GM06990 (cell line): ENCODE results near the gene L3MBTL3.

Experiments
- DNase-seq: peaks from one replicate; pipeline ENCODE4 v3.0.0-alpha.2; 2011; ENCODE audit not compliant: insufficient read length; ENCODE audit errors: extremely low read depth
- H3K27me3 ChIP-seq: replicated peaks from 2 replicates; pipeline ENCODE4 v1.6.0; 2011; ENCODE audit warnings: low read length; ENCODE audit not compliant: control insufficient read depth, insufficient read depth
- H3K36me3 ChIP-seq: 2 replicates; pipeline ENCODE4 v1.5.1; 2011; ENCODE audit warnings: low read length; ENCODE audit not compliant: control insufficient read depth, insufficient read depth
- H3K4me3 ChIP-seq: replicated peaks from 2 replicates; pipeline ENCODE4 v1.5.1; 2011; ENCODE audit warnings: low read depth, mild to moderate bottlenecking, control low read depth, low read length
- TF ChIP-seq, protein P1 (sequence below): IDR thresholded peaks from 2 replicates; pipeline ENCODE4 v1.5.1; 2011; ENCODE audit warnings: low read length, control low read depth, mild to moderate bottlenecking, inconsistent platforms; ENCODE audit not compliant: insufficient read depth, poor library complexity, severe bottlenecking

Gene L3MBTL3

GRCh38 chr6:130035211-130035610, 16.8 kb downstream of the L3MBTL3 start:
- H3K27me3 ChIP-seq: no peaks in the 10 kb centered on the region
- TF ChIP-seq, protein P1, sequence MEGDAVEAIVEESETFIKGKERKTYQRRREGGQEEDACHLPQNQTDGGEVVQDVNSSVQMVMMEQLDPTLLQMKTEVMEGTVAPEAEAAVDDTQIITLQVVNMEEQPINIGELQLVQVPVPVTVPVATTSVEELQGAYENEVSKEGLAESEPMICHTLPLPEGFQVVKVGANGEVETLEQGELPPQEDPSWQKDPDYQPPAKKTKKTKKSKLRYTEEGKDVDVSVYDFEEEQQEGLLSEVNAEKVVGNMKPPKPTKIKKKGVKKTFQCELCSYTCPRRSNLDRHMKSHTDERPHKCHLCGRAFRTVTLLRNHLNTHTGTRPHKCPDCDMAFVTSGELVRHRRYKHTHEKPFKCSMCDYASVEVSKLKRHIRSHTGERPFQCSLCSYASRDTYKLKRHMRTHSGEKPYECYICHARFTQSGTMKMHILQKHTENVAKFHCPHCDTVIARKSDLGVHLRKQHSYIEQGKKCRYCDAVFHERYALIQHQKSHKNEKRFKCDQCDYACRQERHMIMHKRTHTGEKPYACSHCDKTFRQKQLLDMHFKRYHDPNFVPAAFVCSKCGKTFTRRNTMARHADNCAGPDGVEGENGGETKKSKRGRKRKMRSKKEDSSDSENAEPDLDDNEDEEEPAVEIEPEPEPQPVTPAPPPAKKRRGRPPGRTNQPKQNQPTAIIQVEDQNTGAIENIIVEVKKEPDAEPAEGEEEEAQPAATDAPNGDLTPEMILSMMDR: no peak
- no peak for DNase-seq
- no peaks in the 10 kb centered on the region for H3K36me3 ChIP-seq
- H3K4me3 ChIP-seq: no peak overlapping the region

- no peaks in the 10 kb centered on the region for H3K27me3 ChIP-seq
- DNase-seq: no peak
- no peaks in the 10 kb centered on the region for H3K36me3 ChIP-seq
- TF ChIP-seq, protein P1: peak; percentile 45
- H3K4me3 ChIP-seq: no peak overlapping the region
These were observed 18.9 kb downstream of the L3MBTL3 start for GRCh38 chr6:130037207-130037811.

DNA sequence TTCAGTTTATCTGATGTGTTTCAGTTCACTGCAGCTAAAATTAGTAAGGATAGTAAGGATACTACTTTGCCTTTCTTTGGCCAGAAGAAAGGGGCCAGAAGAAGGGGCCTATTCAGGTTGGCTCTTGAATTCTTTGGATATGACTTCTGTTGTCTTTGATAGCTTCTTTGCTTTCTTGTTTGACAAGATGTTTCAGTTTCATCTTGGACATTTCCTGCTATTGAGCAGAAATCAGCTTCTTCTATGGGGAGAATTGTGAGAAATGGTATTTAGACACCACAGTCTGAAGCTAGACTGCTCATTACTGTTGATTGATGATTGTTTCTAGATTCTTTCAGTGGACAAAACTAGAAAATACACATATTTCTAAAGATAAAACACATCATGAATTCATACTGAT, 23.2 kb downstream of the L3MBTL3 start:
- TF ChIP-seq, protein P1: no peak
- no peak for DNase-seq
- Histone ChIP-seq H3K36me3 (no peaks in the 10 kb centered on the region), H3K4me3 (no peak overlapping the region), H3K27me3 (no peaks in the 10 kb centered on the region)

DNA sequence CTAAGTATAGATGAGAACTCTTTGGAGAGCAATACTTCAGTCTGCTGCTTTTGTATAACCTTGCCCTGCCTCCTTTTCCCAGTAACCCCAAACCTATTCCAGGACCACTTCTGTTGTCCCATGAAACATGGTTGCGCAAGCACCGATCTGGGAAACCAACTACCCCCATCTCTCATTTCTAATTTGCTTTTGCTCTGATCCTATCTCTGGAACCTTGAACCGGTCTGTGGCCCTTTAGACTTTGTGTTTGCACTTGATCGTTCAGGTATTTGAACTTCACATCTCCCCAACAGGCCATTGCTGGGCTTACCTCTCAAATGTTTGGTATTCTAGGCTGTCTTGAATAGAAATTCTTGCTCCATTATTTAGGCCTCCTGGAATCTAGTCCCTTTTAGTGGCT, 25.0 kb downstream of the L3MBTL3 start:
- H3K27me3 ChIP-seq: no peaks in the 10 kb centered on the region
- H3K4me3 ChIP-seq: no peak overlapping the region
- DNase-seq: no peak
- H3K36me3 ChIP-seq: no peaks in the 10 kb centered on the region
- TF ChIP-seq, protein P1: no peak

DNA sequence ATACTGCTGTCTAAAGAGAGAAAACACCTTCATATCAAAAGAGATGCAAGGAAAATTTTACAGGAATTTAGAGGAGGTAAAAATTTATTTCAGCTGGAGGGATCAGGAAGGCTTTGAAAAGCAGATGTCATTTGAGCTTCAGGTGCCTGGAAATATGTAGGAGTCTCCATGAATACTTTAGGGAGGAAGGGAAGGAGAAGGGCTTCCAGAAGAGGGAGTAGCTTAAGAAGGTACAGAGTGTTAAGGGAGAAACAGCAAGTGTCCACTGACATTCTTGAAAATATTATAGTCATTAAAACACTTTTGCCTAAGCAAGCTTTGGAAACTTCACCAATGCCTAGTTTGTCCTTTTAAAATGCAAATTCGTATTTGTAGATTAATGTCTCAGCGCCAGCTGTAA, 27.2 kb downstream of the L3MBTL3 start:
- Histone ChIP-seq H3K4me3 (no peak overlapping the region), H3K36me3 (no peaks in the 10 kb centered on the region), H3K27me3 (no peaks in the 10 kb centered on the region)
- TF ChIP-seq, protein P1: no peak
- DNase-seq: no peak

GRCh38 chr6:130046671-130047070, 28.3 kb downstream of the L3MBTL3 start:
- H3K4me3 ChIP-seq: no peak overlapping the region

More at GRCh38 chr6:130046671-130047070, 28.3 kb downstream of the L3MBTL3 start:
- no peak for DNase-seq
- no peaks in the 10 kb centered on the region for H3K36me3 ChIP-seq
- TF ChIP-seq, protein P1: no peak
- H3K27me3 ChIP-seq: no peaks in the 10 kb centered on the region
